HFFc6 (cell line): ENCODE results near the gene RPL15. TPM values are rescaled to one million over a fixed set of nuclear protein-coding genes. Genes with fewer than 3 reads are reported as not detected.

ENCODE experiments used
- DNase-seq: peaks from one replicate; pipeline ENCODE4 v3.0.0-alpha.2; 2018
- H3K27ac Mint-ChIP-seq: 2 replicates; pipeline ENCODE4 v1.8.0; 2020; ENCODE audit warnings: mild to moderate bottlenecking, mixed read lengths
- H3K27me3 Mint-ChIP-seq: 2 replicates; pipeline ENCODE4 v1.8.0; 2021; ENCODE audit warnings: mild to moderate bottlenecking, moderate library complexity, mixed read lengths; ENCODE audit not compliant: insufficient read depth
- H3K36me3 Mint-ChIP-seq: 2 replicates; pipeline ENCODE4 v1.8.0; 2021; ENCODE audit warnings: low read depth, mixed read lengths
- H3K4me1 Mint-ChIP-seq: 2 replicates; pipeline ENCODE4 v1.8.0; 2020; ENCODE audit warnings: low read depth, mixed read lengths
- H3K4me3 Mint-ChIP-seq: 2 replicates; pipeline ENCODE4 v1.8.0; 2020; ENCODE audit warnings: mild to moderate bottlenecking, moderate library complexity, mixed read lengths
- H3K9me3 Mint-ChIP-seq: 2 replicates; pipeline ENCODE4 v1.8.0; 2020; ENCODE audit warnings: mild to moderate bottlenecking, mixed read lengths
- total RNA-seq, 6 experiments: library from RNA; stranded (reverse); fragmentation: NEBNext Ultra II Directional; extraction: Animal tissue kit (Norgen Biotek cat#: 25700); gene quantifications; 2 replicates in 1 of 6; 3 replicates in 5 of 6; pipeline ENCODE4 v1.2.3, GENCODE V29; 2021
- TF ChIP-seq, protein P1 (sequence below): fragments of 200-600 bp; sonication (generic); IDR thresholded peaks from 2 replicates; pipeline ENCODE4 v1.5.0; 2021; ENCODE audit warnings: antibody characterized with exemption, mild to moderate bottlenecking

The RPL15 gene
- total RNA-seq, 6 experiments from 2014 or later: 1,680 to 2,112 (median 1,953) TPM

DNA sequence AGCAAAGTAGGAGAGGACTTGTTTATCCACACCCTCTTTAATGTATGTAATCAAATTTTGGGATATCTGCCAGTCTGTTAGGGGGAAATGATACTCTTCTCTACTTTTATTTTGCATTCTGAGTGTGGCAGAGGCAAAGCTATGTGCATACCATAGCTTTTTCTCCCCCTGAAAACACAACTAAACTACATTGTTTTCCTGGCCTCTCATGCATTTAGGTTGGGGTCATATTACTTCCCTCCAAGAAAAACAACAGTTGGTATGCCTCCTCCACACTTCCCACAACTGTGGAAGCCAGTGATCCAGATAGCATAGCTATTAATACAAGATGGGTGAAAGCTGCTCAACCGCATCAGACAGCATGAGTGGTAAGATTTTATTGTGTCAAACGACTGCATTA is 6.9 kb downstream of the RPL15 start:
- Mint-ChIP-seq H3K27ac (no peak overlapping the region; the same call in 1 of the 2 replicates), H3K9me3 (no peaks in the 10 kb centered on the region), H3K4me1 (peaks cover 36% of the 10 kb centered on the region), H3K36me3 (peaks cover 26% of the 10 kb centered on the region), H3K4me3 (no peak overlapping the region), H3K27me3 (peaks cover 2% of the 10 kb centered on the region; the same call in 1 of the 2 replicates)
- TF ChIP-seq, protein P1, sequence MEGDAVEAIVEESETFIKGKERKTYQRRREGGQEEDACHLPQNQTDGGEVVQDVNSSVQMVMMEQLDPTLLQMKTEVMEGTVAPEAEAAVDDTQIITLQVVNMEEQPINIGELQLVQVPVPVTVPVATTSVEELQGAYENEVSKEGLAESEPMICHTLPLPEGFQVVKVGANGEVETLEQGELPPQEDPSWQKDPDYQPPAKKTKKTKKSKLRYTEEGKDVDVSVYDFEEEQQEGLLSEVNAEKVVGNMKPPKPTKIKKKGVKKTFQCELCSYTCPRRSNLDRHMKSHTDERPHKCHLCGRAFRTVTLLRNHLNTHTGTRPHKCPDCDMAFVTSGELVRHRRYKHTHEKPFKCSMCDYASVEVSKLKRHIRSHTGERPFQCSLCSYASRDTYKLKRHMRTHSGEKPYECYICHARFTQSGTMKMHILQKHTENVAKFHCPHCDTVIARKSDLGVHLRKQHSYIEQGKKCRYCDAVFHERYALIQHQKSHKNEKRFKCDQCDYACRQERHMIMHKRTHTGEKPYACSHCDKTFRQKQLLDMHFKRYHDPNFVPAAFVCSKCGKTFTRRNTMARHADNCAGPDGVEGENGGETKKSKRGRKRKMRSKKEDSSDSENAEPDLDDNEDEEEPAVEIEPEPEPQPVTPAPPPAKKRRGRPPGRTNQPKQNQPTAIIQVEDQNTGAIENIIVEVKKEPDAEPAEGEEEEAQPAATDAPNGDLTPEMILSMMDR: no peak
- DNase-seq: peak; percentile 20

DNA sequence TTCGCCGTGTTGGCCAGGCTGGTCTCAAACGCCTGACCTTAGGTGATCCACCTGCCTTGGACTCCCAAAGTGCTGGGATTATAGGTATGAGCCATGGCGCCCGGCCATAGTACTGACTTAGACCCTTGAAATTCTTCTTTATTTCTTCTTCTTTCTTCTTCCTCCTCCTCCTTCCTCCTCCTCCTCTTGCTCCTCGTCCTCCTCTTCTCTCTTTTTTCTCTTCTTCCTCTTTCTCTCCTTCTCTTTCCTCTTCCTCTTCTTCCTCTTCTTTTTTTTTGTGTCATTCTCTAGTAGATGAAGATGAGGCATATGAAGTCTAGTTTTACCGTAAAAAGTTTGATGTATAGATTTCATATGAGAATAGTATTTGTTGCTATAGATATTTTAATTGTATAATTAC is 9.3 kb downstream of the RPL15 start:
- H3K27ac Mint-ChIP-seq: no peak overlapping the region
- TF ChIP-seq, protein P1: no peak
- H3K27me3 Mint-ChIP-seq: peaks cover 2% of the 10 kb centered on the region; the same call in 1 of the 2 replicates
- no peak for DNase-seq
- peaks cover 19% of the 10 kb centered on the region for H3K4me1 Mint-ChIP-seq
- H3K36me3 Mint-ChIP-seq: peaks cover 3% of the 10 kb centered on the region
- H3K9me3 Mint-ChIP-seq: no peaks in the 10 kb centered on the region
- H3K4me3 Mint-ChIP-seq: no peak overlapping the region

DNA sequence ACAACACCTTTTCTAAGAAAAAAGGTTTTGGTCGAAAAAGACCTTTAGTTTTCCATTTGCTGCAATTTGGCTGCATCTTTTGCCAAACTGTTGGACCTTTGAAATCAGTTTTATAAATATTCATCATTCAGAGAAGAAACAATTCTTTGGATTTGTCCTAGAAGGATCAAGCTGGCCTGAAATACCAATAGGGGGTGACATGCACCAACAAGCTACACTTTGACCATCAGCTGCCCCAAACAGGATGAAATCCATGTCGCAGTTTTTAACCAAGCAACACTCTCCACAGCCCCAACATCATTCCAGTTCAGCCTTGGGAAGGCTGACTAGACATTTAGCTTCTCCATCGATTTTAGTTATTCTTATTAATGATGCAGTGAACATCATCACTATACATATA is 9.8 kb downstream of the RPL15 start:
- TF ChIP-seq, protein P1: peak; percentile 39; the same call in 1 of the 2 replicates
- H3K4me1 Mint-ChIP-seq: peaks cover 19% of the 10 kb centered on the region
- no peaks in the 10 kb centered on the region for H3K9me3 Mint-ChIP-seq
- H3K4me3 Mint-ChIP-seq: no peak overlapping the region
- no peak overlapping the region for H3K27ac Mint-ChIP-seq
- peaks cover 2% of the 10 kb centered on the region; the same call in 1 of the 2 replicates for H3K27me3 Mint-ChIP-seq
- no peaks in the 10 kb centered on the region for H3K36me3 Mint-ChIP-seq
- DNase-seq: no peak

DNA sequence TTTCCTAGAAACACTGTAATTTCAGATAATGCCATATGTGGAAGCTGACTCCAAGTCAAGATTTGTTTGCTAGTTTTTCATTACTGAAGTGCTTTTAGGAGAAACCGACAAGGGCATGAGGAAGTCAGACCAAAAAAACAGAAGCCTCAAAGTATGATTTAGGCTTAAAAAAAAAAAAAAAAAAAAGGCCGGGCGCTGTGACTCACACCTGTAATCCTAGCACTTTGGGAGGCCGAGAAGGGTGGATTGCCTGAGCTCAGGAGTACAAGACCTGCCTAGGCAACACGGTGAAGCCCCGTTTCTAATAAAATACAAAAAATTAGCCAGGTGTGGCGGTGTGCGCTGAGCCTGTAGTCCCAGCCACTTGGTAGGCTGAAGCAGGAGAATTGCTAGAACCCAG is 11.6 kb downstream of the RPL15 start:
- peaks cover 2% of the 10 kb centered on the region; the same call in 1 of the 2 replicates for H3K27me3 Mint-ChIP-seq
- H3K27ac Mint-ChIP-seq: no peak overlapping the region
- no peaks in the 10 kb centered on the region for H3K9me3 Mint-ChIP-seq

DNA sequence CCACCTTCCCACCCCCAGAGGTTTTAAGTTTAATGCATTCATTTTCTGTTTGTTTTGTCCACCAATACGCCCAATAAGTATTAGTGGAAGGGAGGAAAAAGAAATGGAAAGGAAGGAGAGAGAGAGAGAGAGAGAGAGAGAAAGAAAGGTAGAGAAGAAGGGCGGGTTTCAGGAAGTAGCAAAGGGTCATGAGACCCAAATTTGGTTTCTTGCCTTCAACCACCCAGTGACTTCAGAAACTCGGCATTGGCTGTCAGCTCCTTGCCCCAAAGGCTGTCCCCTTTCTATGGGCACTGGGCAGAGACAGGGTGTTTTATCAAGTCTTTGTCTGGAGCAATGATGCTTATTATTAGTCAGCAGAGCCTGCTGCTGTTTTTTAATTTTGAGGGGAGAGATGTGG is 14.7 kb downstream of the RPL15 start:
- Mint-ChIP-seq H3K9me3 (no peaks in the 10 kb centered on the region), H3K4me1 (peaks cover 10% of the 10 kb centered on the region), H3K27ac (no peak overlapping the region), H3K36me3 (no peaks in the 10 kb centered on the region), H3K4me3 (no peak overlapping the region), H3K27me3 (no peaks in the 10 kb centered on the region; the same call in 1 of the 2 replicates)
- no peak for DNase-seq
- TF ChIP-seq, protein P1: no peak

More for the DNA sequence above, 11.6 kb downstream of the RPL15 start:
- Mint-ChIP-seq H3K36me3 (no peaks in the 10 kb centered on the region), H3K4me1 (peaks cover 16% of the 10 kb centered on the region), H3K4me3 (no peak overlapping the region)
- no peak for DNase-seq
- TF ChIP-seq, protein P1: no peak

DNA sequence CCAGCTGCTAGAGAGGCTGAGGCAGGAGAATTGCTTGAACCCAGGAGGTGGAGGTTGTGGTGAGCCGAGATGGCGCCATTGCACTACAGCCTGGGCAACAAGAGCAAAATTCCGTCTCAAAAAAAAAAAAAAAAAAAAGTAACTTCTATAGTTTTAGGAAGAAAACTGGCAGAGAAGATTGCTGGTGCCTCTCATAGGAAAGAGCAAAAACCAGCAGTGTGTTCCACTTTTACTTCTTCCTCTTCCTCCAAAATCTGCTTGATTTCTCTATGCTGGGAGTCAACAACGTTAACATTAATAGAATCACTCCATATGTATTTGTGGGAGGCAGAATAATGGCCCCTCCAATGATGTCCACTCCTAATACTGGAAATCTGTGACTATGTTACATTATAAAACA is 15.6 kb downstream of the RPL15 start:
- Mint-ChIP-seq H3K9me3 (no peaks in the 10 kb centered on the region), H3K27me3 (no peaks in the 10 kb centered on the region; the same call in 1 of the 2 replicates), H3K36me3 (no peaks in the 10 kb centered on the region), H3K4me3 (no peak overlapping the region), H3K4me1 (peaks cover 7% of the 10 kb centered on the region), H3K27ac (no peak overlapping the region)
- TF ChIP-seq, protein P1: no peak
- no peak for DNase-seq
